Activated CD4-positive, alpha-beta T cell treated with anti-CD3 and anti-CD28 coated beads, Interleukin-2, amount 10 ng/mL, durations not matched to agents 7 days and 5 days (primary cell): ENCODE measurements around the gene CCDC57. TPM values are rescaled to one million over a fixed set of nuclear protein-coding genes. Genes with fewer than 3 reads are reported as not detected.

Source experiments
- CTCF ChIA-PET: fragments of 350-600 bp; sonication (Branson Sonifier 250); formaldehyde crosslinking; loops from one replicate; lab custom pipeline; 2021; ENCODE audit warnings: antibody characterized with exemption; lab: Charles Lee
- POLR2A ChIA-PET: fragments of 350-600 bp; sonication (Branson Sonifier 250); formaldehyde crosslinking; loops from one replicate; lab custom pipeline; 2021; ENCODE audit warnings: antibody characterized with exemption; lab: Charles Lee
- DNase-seq: peaks from one replicate; pipeline ENCODE4 v3.0.0-alpha.2; 2020
- H3K27ac Mint-ChIP-seq: one replicate; pipeline ENCODE4 v1.8.0; 2021; ENCODE audit warnings: mild to moderate bottlenecking, moderate library complexity, mixed read lengths
- H3K27me3 Mint-ChIP-seq: one replicate; pipeline ENCODE4 v1.8.0; 2021; ENCODE audit warnings: mixed read lengths
- H3K36me3 Mint-ChIP-seq: one replicate; pipeline ENCODE4 v1.8.0; 2021; ENCODE audit warnings: low read depth, mixed read lengths
- H3K4me1 Mint-ChIP-seq: one replicate; pipeline ENCODE4 v1.8.0; 2021; ENCODE audit warnings: mixed read lengths
- H3K4me3 Mint-ChIP-seq: one replicate; pipeline ENCODE4 v1.8.0; 2021; ENCODE audit warnings: mild to moderate bottlenecking, moderate library complexity, mixed read lengths
- H3K9me3 Mint-ChIP-seq: one replicate; pipeline ENCODE4 v1.8.0; 2021; ENCODE audit warnings: mixed read lengths
- total RNA-seq, 2 experiments: library from RNA; stranded (reverse); gene quantifications; one replicate each; pipeline ENCODE4 v1.2.3, GENCODE V29; 2021

Gene CCDC57
- total RNA-seq, 2 experiments from 2014 or later: 60.5 to 69.7 TPM

DNA sequence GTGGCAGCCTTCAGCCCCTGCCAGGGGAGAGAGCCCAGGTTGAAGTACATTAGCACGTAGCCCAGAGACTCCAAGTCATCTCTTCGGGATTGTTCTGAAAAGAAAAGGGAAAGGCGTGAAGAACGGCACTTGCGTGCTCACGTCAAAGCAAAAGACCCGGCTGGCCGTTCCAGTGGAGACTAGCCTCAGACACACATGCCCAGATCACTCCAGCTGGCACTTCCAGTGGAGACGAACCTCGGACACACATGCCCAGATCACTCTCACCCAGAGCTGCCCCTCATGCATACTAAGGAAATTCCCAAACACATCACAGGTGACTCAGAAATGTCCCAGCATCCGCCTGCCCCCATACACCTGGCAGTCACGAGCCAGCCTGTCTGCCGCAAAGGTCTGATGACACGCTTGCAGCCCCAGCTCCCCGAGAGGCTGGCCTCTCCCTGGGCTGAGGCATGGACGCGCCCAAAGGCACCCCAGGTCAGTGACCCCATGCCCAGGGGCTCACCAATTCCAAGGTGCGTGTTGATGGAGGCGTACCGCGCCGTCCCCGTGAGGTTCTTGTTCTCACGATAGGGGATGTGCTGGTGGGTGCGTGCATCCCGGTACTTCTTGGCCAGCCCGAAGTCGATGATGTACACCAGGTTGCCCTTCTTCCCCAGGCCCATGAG lies 40.0 kb upstream of the CCDC57 start:
- Mint-ChIP-seq H3K4me1 (peaks cover 8% of the 10 kb centered on the region), H3K27ac (no peak overlapping the region), H3K27me3 (no peaks in the 10 kb centered on the region), H3K4me3 (no peak overlapping the region), H3K36me3 (peaks cover 60% of the 10 kb centered on the region), H3K9me3 (no peaks in the 10 kb centered on the region)
- CTCF ChIA-PET: no interaction called here
- POLR2A ChIA-PET: no interaction called here
- no peak for DNase-seq

DNA sequence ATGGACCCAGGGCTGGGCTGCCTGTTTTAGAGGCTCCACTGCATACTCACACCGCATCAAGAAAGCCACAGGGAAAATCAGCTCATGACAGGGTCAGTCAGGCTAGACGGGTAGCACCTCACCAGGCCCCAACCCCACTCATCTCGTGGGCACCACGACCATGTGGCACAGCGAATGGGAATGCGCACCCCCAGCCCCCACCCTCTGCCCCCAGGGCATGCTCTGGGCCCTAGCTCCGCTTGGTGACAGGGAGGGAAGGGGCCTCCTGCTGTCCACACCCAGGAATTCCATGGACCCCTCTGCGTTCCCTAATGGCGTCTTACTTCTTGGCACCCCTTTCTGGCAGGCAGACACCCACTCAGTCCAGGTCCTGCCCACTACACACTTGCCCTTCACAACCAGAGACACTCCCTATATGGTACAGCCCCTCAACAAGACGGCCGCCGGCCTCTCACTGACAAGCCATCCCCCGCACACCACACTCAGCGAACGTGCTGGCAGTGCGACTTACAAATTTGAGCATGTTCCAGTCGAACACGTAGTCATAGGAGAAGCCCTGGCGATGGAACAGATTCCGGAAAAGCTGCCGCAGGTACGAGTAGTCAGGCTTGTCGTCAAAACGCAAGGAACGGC lies 38.3 kb upstream of the CCDC57 start:
- H3K9me3 Mint-ChIP-seq: no peaks in the 10 kb centered on the region
- H3K27ac Mint-ChIP-seq: no peak overlapping the region
- ChIA-PET CTCF (interaction anchor here (1.2 kb wide), 1 partner anchor 15 kb away, joined by 3 read pairs; no protein-coding TSS in a partner anchor), POLR2A (interaction anchor here (0.6 kb wide), 2 partner anchors 73 to 184 kb away, joined by 4 to 5 read pairs; no protein-coding TSS in a partner anchor)
- H3K4me3 Mint-ChIP-seq: no peak overlapping the region
- peaks cover 12% of the 10 kb centered on the region for H3K4me1 Mint-ChIP-seq
- H3K36me3 Mint-ChIP-seq: peaks cover 54% of the 10 kb centered on the region
- no peak for DNase-seq
- no peaks in the 10 kb centered on the region for H3K27me3 Mint-ChIP-seq

DNA sequence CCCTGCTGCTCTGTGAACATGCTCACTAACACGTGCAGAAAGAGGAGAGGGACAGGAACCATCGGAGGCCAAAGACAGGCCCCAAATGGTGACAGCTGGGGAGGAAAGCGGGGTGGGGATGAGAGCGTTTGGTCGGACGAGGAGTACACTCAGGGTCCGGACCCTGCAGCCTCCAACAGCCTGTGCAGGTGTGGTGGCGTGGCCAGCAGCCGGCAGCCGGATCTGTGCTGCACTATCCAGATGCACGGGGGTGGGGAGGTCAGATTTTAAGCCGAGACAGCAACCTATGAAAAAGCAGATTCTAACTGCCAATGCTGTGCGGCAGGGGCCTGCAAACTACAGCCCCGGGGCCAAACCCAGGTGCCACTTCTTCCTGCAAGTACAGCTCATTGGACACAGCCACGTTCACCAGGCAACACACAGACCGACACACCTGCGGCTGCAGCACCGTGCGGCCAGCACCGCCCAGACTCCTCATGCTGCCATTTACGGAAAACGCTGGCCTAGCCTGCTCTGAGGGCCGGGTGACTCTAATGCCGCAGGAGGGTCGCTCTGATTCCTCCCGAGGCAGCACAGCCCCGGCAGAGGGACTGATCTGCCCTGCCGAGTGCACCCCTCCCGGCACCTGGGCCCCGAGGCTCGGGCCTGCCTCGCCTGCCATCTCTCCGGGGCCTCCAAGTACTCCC lies 37.4 kb upstream of the CCDC57 start:
- CTCF ChIA-PET: interaction anchor here (1.2 kb wide), 1 partner anchor 14 kb away, joined by 3 read pairs; no protein-coding TSS in a partner anchor
- DNase-seq: no peak
- Mint-ChIP-seq H3K9me3 (no peaks in the 10 kb centered on the region), H3K27me3 (no peaks in the 10 kb centered on the region), H3K27ac (no peak overlapping the region), H3K4me3 (no peak overlapping the region), H3K36me3 (peaks cover 50% of the 10 kb centered on the region), H3K4me1 (peaks cover 12% of the 10 kb centered on the region)
- POLR2A ChIA-PET: interaction anchor here (0.6 kb wide), 1 partner anchor 72 kb away, joined by 5 read pairs; no protein-coding TSS in a partner anchor

- H3K36me3 Mint-ChIP-seq: peaks cover 60% of the 10 kb centered on the region
- H3K27ac Mint-ChIP-seq: peak overlapping the region; percentile 54
- ChIA-PET POLR2A (no interaction called here), CTCF (interaction anchor here (1.0 kb wide), 1 partner anchor 11 kb away, joined by 4 read pairs; no protein-coding TSS in a partner anchor)
- H3K4me1 Mint-ChIP-seq: peaks cover 19% of the 10 kb centered on the region
- H3K27me3 Mint-ChIP-seq: no peaks in the 10 kb centered on the region
- H3K4me3 Mint-ChIP-seq: no peak overlapping the region
- no peaks in the 10 kb centered on the region for H3K9me3 Mint-ChIP-seq
- no peak for DNase-seq
Measured at GRCh38 chr17:82248815-82249674, 36.4 kb upstream of the CCDC57 start.

- H3K36me3 Mint-ChIP-seq: peaks cover 60% of the 10 kb centered on the region
- POLR2A ChIA-PET: no interaction called here
- peaks cover 21% of the 10 kb centered on the region for H3K4me1 Mint-ChIP-seq
- CTCF ChIA-PET: no interaction called here
- no peak overlapping the region for H3K4me3 Mint-ChIP-seq
- no peaks in the 10 kb centered on the region for H3K9me3 Mint-ChIP-seq
- H3K27ac Mint-ChIP-seq: no peak overlapping the region
- DNase-seq: no peak
- no peaks in the 10 kb centered on the region for H3K27me3 Mint-ChIP-seq
Measured at GRCh38 chr17:82247856-82248671, 35.4 kb upstream of the CCDC57 start.

- no peak for DNase-seq
- peaks cover 23% of the 10 kb centered on the region for H3K4me1 Mint-ChIP-seq
- CTCF ChIA-PET: interaction anchor here (1.0 kb wide), 1 partner anchor 74 kb away, joined by 3 read pairs; no protein-coding TSS in a partner anchor
- no peaks in the 10 kb centered on the region for H3K9me3 Mint-ChIP-seq
- peaks cover 56% of the 10 kb centered on the region for H3K36me3 Mint-ChIP-seq
- H3K4me3 Mint-ChIP-seq: no peak overlapping the region
- H3K27me3 Mint-ChIP-seq: no peaks in the 10 kb centered on the region
- POLR2A ChIA-PET: no interaction called here
- H3K27ac Mint-ChIP-seq: no peak overlapping the region
Measured at GRCh38 chr17:82247182-82247823, 34.7 kb upstream of the CCDC57 start.

- Mint-ChIP-seq H3K27me3 (no peaks in the 10 kb centered on the region), H3K9me3 (no peaks in the 10 kb centered on the region), H3K27ac (peak overlapping the region; percentile 19), H3K36me3 (peaks cover 52% of the 10 kb centered on the region), H3K4me3 (no peak overlapping the region), H3K4me1 (peaks cover 25% of the 10 kb centered on the region)
- CTCF ChIA-PET: interaction anchor here (1.0 to 1.1 kb wide), 2 partner anchors 10 to 75 kb away, joined by 3 read pairs; no protein-coding TSS in a partner anchor
- no peak for DNase-seq
- POLR2A ChIA-PET: no interaction called here
Measured at GRCh38 chr17:82246365-82247181, 33.9 kb upstream of the CCDC57 start.

- CTCF ChIA-PET: interaction anchor here (1.1 kb wide), 1 partner anchor 10 kb away, joined by 3 read pairs; no protein-coding TSS in a partner anchor
- no peak for DNase-seq
- Mint-ChIP-seq H3K9me3 (no peaks in the 10 kb centered on the region), H3K4me3 (no peak overlapping the region), H3K27me3 (no peaks in the 10 kb centered on the region), H3K4me1 (peaks cover 31% of the 10 kb centered on the region), H3K36me3 (peaks cover 46% of the 10 kb centered on the region), H3K27ac (peak overlapping the region; percentile 13)
- POLR2A ChIA-PET: no interaction called here
Measured at GRCh38 chr17:82246040-82246364, 33.4 kb upstream of the CCDC57 start.

- Mint-ChIP-seq H3K4me3 (no peak overlapping the region), H3K36me3 (peaks cover 47% of the 10 kb centered on the region), H3K27me3 (no peaks in the 10 kb centered on the region), H3K9me3 (no peaks in the 10 kb centered on the region), H3K4me1 (peaks cover 37% of the 10 kb centered on the region), H3K27ac (peak overlapping the region; percentile 48)
- ChIA-PET POLR2A (no interaction called here), CTCF (interaction anchor here (0.6 to 1.5 kb wide), 3 partner anchors 9 to 294 kb away, joined by 3 to 4 read pairs (median 3); no protein-coding TSS in a partner anchor)
- DNase-seq: no peak
Measured at GRCh38 chr17:82245134-82246039, 32.7 kb upstream of the CCDC57 start.
